Transverse colon (tissue), 3 donors: ENCODE measurements around the gene APBB1IP.
"Not testable (repeated sequence)": the region's sequence is repeated elsewhere in the genome, so short reads cannot be mapped to it uniquely, and the experiment has no call there.

Experiments used
- EP300 ChIP-seq: sonication (generic); formaldehyde crosslinking; IDR thresholded peaks from one replicate; pipeline ENCODE4 v1.6.1; 2017; ENCODE audit warnings: antibody characterized with exemption, low read depth
- POLR2A ChIP-seq: fragments of 450-650 bp; IDR thresholded peaks from one replicate; pipeline ENCODE4 v1.6.1; 2016; ENCODE audit warnings: antibody characterized with exemption, mild to moderate bottlenecking, moderate library complexity
- TF ChIP-seq, protein P1 (sequence below), 5 experiments: fragments of 200-600 bp in 3 of 5; fragments of 450-650 bp in 2 of 5; sonication (generic) in 3 of 5; IDR thresholded peaks; 1 replicate in 2 of 5; 2 replicates in 3 of 5; pipeline ENCODE4 v1.5.1; 2016 to 2017; ENCODE audit warnings: antibody characterized with exemption in 5 of 5, inconsistent platforms in 3 of 5, mild to moderate bottlenecking in 2 of 5, moderate library complexity in 1 of 5

GRCh38 chr10:26578371-26578770, 140.2 kb downstream of the APBB1IP start:
- TF ChIP-seq, protein P1, sequence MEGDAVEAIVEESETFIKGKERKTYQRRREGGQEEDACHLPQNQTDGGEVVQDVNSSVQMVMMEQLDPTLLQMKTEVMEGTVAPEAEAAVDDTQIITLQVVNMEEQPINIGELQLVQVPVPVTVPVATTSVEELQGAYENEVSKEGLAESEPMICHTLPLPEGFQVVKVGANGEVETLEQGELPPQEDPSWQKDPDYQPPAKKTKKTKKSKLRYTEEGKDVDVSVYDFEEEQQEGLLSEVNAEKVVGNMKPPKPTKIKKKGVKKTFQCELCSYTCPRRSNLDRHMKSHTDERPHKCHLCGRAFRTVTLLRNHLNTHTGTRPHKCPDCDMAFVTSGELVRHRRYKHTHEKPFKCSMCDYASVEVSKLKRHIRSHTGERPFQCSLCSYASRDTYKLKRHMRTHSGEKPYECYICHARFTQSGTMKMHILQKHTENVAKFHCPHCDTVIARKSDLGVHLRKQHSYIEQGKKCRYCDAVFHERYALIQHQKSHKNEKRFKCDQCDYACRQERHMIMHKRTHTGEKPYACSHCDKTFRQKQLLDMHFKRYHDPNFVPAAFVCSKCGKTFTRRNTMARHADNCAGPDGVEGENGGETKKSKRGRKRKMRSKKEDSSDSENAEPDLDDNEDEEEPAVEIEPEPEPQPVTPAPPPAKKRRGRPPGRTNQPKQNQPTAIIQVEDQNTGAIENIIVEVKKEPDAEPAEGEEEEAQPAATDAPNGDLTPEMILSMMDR (IDR thresholded peaks at IDR 0.05): not testable (repeated sequence)
- not testable (repeated sequence) for TF ChIP-seq POLR2A, EP300
